GM12873 (cell line): ENCODE measurements around the gene IMPDH2.

Experiments used
- TF ChIP-seq, protein P1 (sequence below): IDR thresholded peaks from 2 replicates; pipeline ENCODE4 v1.5.1; 2012; ENCODE audit warnings: low read depth, mild to moderate bottlenecking, moderate library complexity, low read length, control low read depth; ENCODE audit not compliant: insufficient read depth; ENCODE audit errors: missing control alignments

IMPDH2 gene

DNA sequence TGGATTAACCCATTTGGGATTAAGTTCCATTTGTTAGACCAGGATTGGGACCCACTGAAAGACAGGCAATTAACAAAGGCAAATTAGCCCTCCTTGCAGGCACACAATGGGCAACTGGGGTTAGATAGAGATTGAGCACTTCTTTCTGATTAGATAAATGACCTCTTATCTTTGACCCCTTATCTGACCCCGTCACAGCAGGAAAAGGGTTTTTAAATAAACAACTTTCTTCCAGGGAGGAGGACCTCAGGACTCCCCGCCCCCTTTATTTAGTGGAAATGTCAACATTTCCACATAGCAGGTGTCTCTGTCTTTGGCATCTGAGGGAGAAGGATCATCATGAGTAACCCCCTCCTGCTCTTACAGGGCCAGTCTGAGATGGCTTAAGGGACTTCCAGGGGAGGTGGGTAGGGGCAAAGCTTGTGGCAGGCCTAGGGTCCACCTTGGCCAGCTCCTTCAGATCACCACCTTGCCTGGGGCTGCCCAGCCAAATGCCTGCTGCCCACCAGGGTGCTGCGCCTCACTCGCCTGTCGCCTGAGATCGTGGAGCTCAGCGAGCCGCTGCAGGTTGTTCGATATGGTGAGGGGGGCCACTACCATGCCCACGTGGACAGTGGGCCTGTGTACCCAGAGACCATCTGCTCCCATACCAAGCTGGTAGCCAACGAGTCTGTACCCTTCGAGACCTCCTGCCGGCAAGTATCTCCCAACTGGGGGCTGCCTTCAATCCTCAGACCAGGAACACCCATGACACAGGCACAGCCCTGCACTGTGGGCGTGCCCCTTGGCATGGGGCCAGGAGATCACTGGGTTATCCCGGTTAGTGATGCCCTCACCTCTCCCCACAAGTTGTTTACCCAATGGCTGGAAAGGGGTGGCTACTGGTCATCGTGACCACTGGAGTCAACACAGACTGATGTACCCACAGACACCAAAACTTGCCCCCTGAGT lies 24.6 kb downstream of the IMPDH2 start:
- TF ChIP-seq, protein P1, sequence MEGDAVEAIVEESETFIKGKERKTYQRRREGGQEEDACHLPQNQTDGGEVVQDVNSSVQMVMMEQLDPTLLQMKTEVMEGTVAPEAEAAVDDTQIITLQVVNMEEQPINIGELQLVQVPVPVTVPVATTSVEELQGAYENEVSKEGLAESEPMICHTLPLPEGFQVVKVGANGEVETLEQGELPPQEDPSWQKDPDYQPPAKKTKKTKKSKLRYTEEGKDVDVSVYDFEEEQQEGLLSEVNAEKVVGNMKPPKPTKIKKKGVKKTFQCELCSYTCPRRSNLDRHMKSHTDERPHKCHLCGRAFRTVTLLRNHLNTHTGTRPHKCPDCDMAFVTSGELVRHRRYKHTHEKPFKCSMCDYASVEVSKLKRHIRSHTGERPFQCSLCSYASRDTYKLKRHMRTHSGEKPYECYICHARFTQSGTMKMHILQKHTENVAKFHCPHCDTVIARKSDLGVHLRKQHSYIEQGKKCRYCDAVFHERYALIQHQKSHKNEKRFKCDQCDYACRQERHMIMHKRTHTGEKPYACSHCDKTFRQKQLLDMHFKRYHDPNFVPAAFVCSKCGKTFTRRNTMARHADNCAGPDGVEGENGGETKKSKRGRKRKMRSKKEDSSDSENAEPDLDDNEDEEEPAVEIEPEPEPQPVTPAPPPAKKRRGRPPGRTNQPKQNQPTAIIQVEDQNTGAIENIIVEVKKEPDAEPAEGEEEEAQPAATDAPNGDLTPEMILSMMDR: no peak

DNA sequence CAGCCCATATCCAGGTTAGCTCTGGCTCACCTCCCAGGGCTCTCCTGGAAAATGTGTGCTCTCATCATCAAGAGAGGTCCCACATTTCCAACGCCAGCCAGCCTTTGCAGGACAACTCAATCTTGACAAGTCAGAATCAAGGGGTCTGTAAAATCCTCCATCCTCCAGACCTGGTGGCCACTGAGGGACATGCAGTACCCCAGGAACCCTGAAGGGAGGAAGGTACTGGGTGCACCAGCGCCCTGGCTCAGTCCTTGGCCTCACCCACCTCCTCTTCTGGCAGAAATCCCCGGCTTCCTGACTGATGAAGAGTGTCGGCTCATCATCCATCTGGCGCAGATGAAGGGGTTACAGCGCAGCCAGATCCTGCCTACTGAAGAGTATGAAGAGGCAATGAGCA lies 28.0 kb downstream of the IMPDH2 start:
- TF ChIP-seq, protein P1: no peak

GRCh38 chr3:48999085-48999858 lies 29.9 kb downstream of the IMPDH2 start:
- TF ChIP-seq, protein P1: no peak

GRCh38 chr3:48997714-48998637 lies 31.2 kb downstream of the IMPDH2 start:
- TF ChIP-seq, protein P1: no peak

DNA sequence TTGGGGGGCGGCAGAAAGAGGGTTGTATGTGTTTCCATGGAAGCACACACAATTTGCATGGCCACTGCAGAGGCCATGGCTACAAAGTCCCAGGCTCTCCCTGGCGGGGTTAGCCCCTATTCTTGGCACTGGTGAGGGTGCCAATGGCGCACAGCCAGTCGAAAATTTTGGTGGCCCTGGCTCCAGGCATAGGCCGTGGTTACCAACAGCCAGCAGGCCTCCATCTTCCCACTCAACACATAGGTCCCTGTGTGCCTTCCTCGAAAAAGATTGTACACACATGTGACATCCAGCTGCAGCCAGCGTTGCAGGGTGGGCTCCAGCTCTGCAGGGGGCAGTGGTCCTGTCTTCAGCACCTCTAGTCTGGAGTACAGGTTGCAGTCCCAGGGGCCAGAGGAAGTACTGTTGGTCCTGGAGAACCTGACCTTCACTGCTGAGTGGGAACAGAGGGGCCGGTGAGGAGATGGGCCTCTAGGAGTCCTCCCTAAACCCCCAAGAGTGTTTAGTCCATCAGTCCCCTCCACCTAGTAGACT lies 32.0 kb downstream of the IMPDH2 start:
- TF ChIP-seq, protein P1: no peak

- TF ChIP-seq, protein P1: no peak
These were observed 32.6 kb downstream of the IMPDH2 start for GRCh38 chr3:48996640-48997039.
